Peyer's patch (tissue), 4 donors: ENCODE data around the gene GAS6. TPM values are rescaled to one million over a fixed set of nuclear protein-coding genes. Genes with fewer than 3 reads are reported as not detected.

Source experiments
- DNase-seq, 3 donors: peaks; one replicate each; pipeline ENCODE4 v3.0.0-alpha.2; 2017 to 2019
- H3K27ac ChIP-seq, 4 donors: fragments of 200-600 bp; sonication (generic); one replicate each; pipeline ENCODE4 v1.5.1; 2016 to 2019
- H3K27me3 ChIP-seq, 2 donors: fragments of 200-600 bp; sonication (generic); one replicate each; pipeline ENCODE4 v1.5.1; 2019
- H3K36me3 ChIP-seq, 3 donors: fragments of 200-600 bp; sonication (generic); one replicate each; pipeline ENCODE4 v1.5.1; 2016 to 2019
- H3K4me1 ChIP-seq, 4 donors: fragments of 200-600 bp; sonication (generic); one replicate each; pipeline ENCODE4 v1.5.1; 2016 to 2019
- H3K4me3 ChIP-seq, 4 donors: fragments of 200-600 bp; sonication (generic); 1 replicate in 3 of 4; 2 replicates in 1 of 4; pipeline ENCODE4 v1.5.1; 2016 to 2019; ENCODE audit warnings: mild to moderate bottlenecking in 1 of 4
- H3K9me3 ChIP-seq, 4 donors: fragments of 200-600 bp; sonication (generic); one replicate each; pipeline ENCODE4 v1.5.1; 2016 to 2019; ENCODE audit warnings: mild to moderate bottlenecking in 1 of 4
- CTCF ChIP-seq, 6 experiments: fragments of 450-650 bp in 4 of 6; fragments of 200-600 bp in 2 of 6; sonication (generic) in 1 of 6; IDR thresholded peaks; one replicate each; pipeline ENCODE4 v1.5.1; 2017 to 2019; ENCODE audit warnings: antibody characterized with exemption in 6 of 6, mild to moderate bottlenecking in 3 of 6, moderate library complexity in 1 of 6
- POLR2A ChIP-seq, 2 donors: fragments of 450-650 bp; IDR thresholded peaks; one replicate each; pipeline ENCODE4 v1.5.1; 2017; ENCODE audit warnings: antibody characterized with exemption in 2 of 2, mild to moderate bottlenecking in 2 of 2, moderate library complexity in 2 of 2
- total RNA-seq, 4 donors: library from RNA; depleted of rRNA; stranded (reverse); fragments of >200 nt; gene quantifications; one replicate each; pipeline ENCODE4 v1.1.0, GENCODE V29; 2016

GAS6 gene
- total RNA-seq, 4 donors from 2014 or later = 132 to 226 (median 154) TPM

GRCh38 chr13:113816946-113817859 is 46.7 kb downstream of the GAS6 start:
- H3K4me3 ChIP-seq = no peak overlapping the region
- H3K9me3 ChIP-seq = no peaks in the 10 kb centered on the region
- DNase-seq = peak; percentile 85 to 96 (median 93)
- H3K4me1 ChIP-seq = peaks cover 0 to 38% (median 0%) of the 10 kb centered on the region in 4 donors
- TF ChIP-seq POLR2A (IDR thresholded peaks at IDR 0.05) (no peak), CTCF (IDR thresholded peaks at IDR 0.05) (peak; percentile 70 to 93 (median 87))
- H3K27me3 ChIP-seq = no peaks in the 10 kb centered on the region
- peak overlapping the region in 1 of 4 donors; percentile 18 for H3K27ac ChIP-seq
- H3K36me3 ChIP-seq = peaks cover 0 to 19% (median 0%) of the 10 kb centered on the region in 3 donors

GRCh38 chr13:113816254-113816929 is 47.5 kb downstream of the GAS6 start:
- Histone ChIP-seq H3K36me3 (peaks cover 0 to 11% (median 0%) of the 10 kb centered on the region in 3 donors), H3K9me3 (no peaks in the 10 kb centered on the region), H3K27me3 (no peaks in the 10 kb centered on the region), H3K4me3 (peak overlapping the region in 2 of 4 donors; percentile 21 to 43), H3K4me1 (peaks cover 0 to 31% (median 0%) of the 10 kb centered on the region in 4 donors), H3K27ac (no peak overlapping the region)
- no peak for DNase-seq
- TF ChIP-seq POLR2A (IDR thresholded peaks at IDR 0.05) (no peak), CTCF (IDR thresholded peaks at IDR 0.05) (no peak)

- DNase-seq = no peak
- peaks cover 0 to 8% (median 0%) of the 10 kb centered on the region in 3 donors for H3K36me3 ChIP-seq
- no peaks in the 10 kb centered on the region for H3K27me3 ChIP-seq
- peaks cover 0 to 23% (median 0%) of the 10 kb centered on the region in 4 donors for H3K4me1 ChIP-seq
- H3K27ac ChIP-seq = peak overlapping the region in 1 of 4 donors; percentile 62
- no peaks in the 10 kb centered on the region for H3K9me3 ChIP-seq
- H3K4me3 ChIP-seq = peak overlapping the region; percentile 21 to 48 (median 38)
- TF ChIP-seq POLR2A (IDR thresholded peaks at IDR 0.05) (no peak), CTCF (IDR thresholded peaks at IDR 0.05) (no peak)
These were observed 48.5 kb downstream of the GAS6 start for GRCh38 chr13:113815151-113816058.

GRCh38 chr13:113814435-113814821 is 49.4 kb downstream of the GAS6 start:
- Histone ChIP-seq H3K9me3 (peaks cover 0 to 4% (median 0%) of the 10 kb centered on the region in 4 donors), H3K27me3 (no peaks in the 10 kb centered on the region), H3K4me3 (no peak overlapping the region), H3K27ac (no peak overlapping the region), H3K4me1 (peaks cover 0 to 19% (median 0%) of the 10 kb centered on the region in 4 donors), H3K36me3 (no peaks in the 10 kb centered on the region)
- no peak for DNase-seq
- TF ChIP-seq CTCF (IDR thresholded peaks at IDR 0.05) (no peak), POLR2A (IDR thresholded peaks at IDR 0.05) (no peak)
